Liver (tissue), 9 donors: ENCODE measurements around the gene PHACTR4. TPM values are rescaled to one million over a fixed set of nuclear protein-coding genes. Genes with fewer than 3 reads are reported as not detected.

Experiments
- DNase-seq: peaks from one replicate; pipeline ENCODE4 v3.0.0-alpha.2; 2017; ENCODE audit warnings: low spot score
- H3K27ac ChIP-seq, 2 donors: one replicate each; pipeline ENCODE4 v1.7.0; 2013; ENCODE audit warnings: inconsistent platforms in 2 of 2, low read length in 2 of 2, control low read depth in 1 of 2, low read depth in 1 of 2, mild to moderate bottlenecking in 1 of 2
- H3K27me3 ChIP-seq, 4 donors: one replicate each; pipeline versions ENCODE4 v1.6.1 to v1.7.0; 2013; ENCODE audit warnings: low read length in 3 of 4, inconsistent platforms in 1 of 4, mild to moderate bottlenecking in 1 of 4, moderate library complexity in 1 of 4; ENCODE audit not compliant: control insufficient read depth in 4 of 4, insufficient read depth in 4 of 4
- H3K36me3 ChIP-seq, 4 donors: one replicate each; pipeline versions ENCODE4 v1.6.1 to v1.7.0; 2013; ENCODE audit warnings: low read length in 3 of 4, mild to moderate bottlenecking in 3 of 4, low read depth in 1 of 4, moderate library complexity in 1 of 4; ENCODE audit not compliant: control insufficient read depth in 4 of 4, insufficient read depth in 3 of 4
- H3K4me1 ChIP-seq, 4 donors: one replicate each; pipeline versions ENCODE4 v1.6.1 to v1.7.0; 2013; ENCODE audit warnings: low read length in 3 of 4, mild to moderate bottlenecking in 3 of 4, moderate library complexity in 1 of 4; ENCODE audit not compliant: control insufficient read depth in 4 of 4, insufficient read depth in 4 of 4
- H3K4me3 ChIP-seq, 3 donors: one replicate each; pipeline versions ENCODE4 v1.6.1 to v1.7.0; 2013; ENCODE audit warnings: low read length in 3 of 3, control low read depth in 1 of 3, low read depth in 1 of 3, mild to moderate bottlenecking in 1 of 3
- H3K9ac ChIP-seq, 2 donors: one replicate each; pipeline ENCODE4 v1.7.0; 2013; ENCODE audit warnings: low read length in 2 of 2, mild to moderate bottlenecking in 2 of 2, moderate library complexity in 2 of 2, control low read depth in 1 of 2, low read depth in 1 of 2
- H3K9me3 ChIP-seq, 4 donors: one replicate each; pipeline versions ENCODE4 v1.6.1 to v1.7.0; 2013; ENCODE audit warnings: low read length in 3 of 4; ENCODE audit not compliant: control insufficient read depth in 4 of 4
- CTCF ChIP-seq: fragments of 150-350 bp; IDR thresholded peaks from 2 replicates; pipeline ENCODE4 v1.5.1; 2017; ENCODE audit warnings: improper control_type of control experiment, low read depth, low read length; ENCODE audit not compliant: missing input control
- EGR1 ChIP-seq, 2 donors: IDR thresholded peaks; 2 replicates each; pipeline ENCODE4 v1.6.1; 2016 to 2018; ENCODE audit warnings: antibody characterized with exemption in 2 of 2, low read depth in 2 of 2
- FOXA1 ChIP-seq: IDR thresholded peaks from 2 replicates; pipeline ENCODE4 v1.6.1; 2016; ENCODE audit warnings: antibody characterized with exemption
- FOXA2 ChIP-seq: IDR thresholded peaks from 2 replicates; pipeline ENCODE4 v1.6.1; 2016; ENCODE audit warnings: antibody characterized with exemption
- GABPA ChIP-seq, 2 donors: IDR thresholded peaks in 1 of 2; conservative IDR thresholded peaks in 1 of 2; 2 replicates each; pipeline ENCODE4 v1.6.1; 2016; ENCODE audit warnings: antibody characterized with exemption in 2 of 2, mild to moderate bottlenecking in 1 of 2, moderate library complexity in 1 of 2
- HNF4A ChIP-seq, 2 donors: conservative IDR thresholded peaks; 2 replicates each; pipeline ENCODE4 v1.6.1; 2016; ENCODE audit warnings: antibody characterized with exemption in 2 of 2, mild to moderate bottlenecking in 2 of 2
- HNF4G ChIP-seq: IDR thresholded peaks from 2 replicates; pipeline ENCODE4 v1.6.1; 2016; ENCODE audit warnings: antibody characterized with exemption
- JUND ChIP-seq, 2 donors: IDR thresholded peaks; 2 replicates each; pipeline ENCODE4 v1.6.1; 2016; ENCODE audit warnings: antibody characterized with exemption in 2 of 2
- NR2F2 ChIP-seq: IDR thresholded peaks from 2 replicates; pipeline ENCODE4 v1.6.1; 2016; ENCODE audit warnings: antibody characterized with exemption
- RAD21 ChIP-seq, 2 donors: IDR thresholded peaks; 2 replicates each; pipeline ENCODE4 v1.6.1; 2016; ENCODE audit warnings: antibody characterized with exemption in 2 of 2, mild to moderate bottlenecking in 2 of 2
- RXRA ChIP-seq, 2 donors: IDR thresholded peaks; 2 replicates each; pipeline ENCODE4 v1.6.1; 2017 to 2018; ENCODE audit warnings: antibody characterized with exemption in 2 of 2, mild to moderate bottlenecking in 1 of 2
- SP1 ChIP-seq: IDR thresholded peaks from 2 replicates; pipeline ENCODE4 v1.6.1; 2018; ENCODE audit warnings: antibody characterized with exemption, mild to moderate bottlenecking
- TAF1 ChIP-seq: conservative IDR thresholded peaks from 2 replicates; pipeline ENCODE4 v1.6.1; 2016; ENCODE audit warnings: antibody characterized with exemption, mild to moderate bottlenecking
- YY1 ChIP-seq: IDR thresholded peaks from 2 replicates; pipeline ENCODE4 v1.6.1; 2016; ENCODE audit warnings: antibody characterized with exemption, mild to moderate bottlenecking
- ZBTB33 ChIP-seq: IDR thresholded peaks from 2 replicates; pipeline ENCODE4 v1.6.1; 2016; ENCODE audit warnings: antibody characterized with exemption
- WGBS: extraction: QIAGEN DNeasy Blood & Tissue Kit; methylation state at CpG from one replicate; pipeline ENCODE4 v1.1.7; 2013; 5-methylcytosine and 5-hydroxymethylcytosine counted together
- polyA plus RNA-seq, 2 donors: library from polyadenylated mRNA; stranded (reverse) in 1 of 2; unstranded in 1 of 2; fragments of 200-250 nt in 1 of 2; fragments of >200 nt in 1 of 2; fragmentation: Nextera tagmentation in 1 of 2; extraction: Ambion mirVana in 1 of 2; gene quantifications; one replicate each; pipeline versions ENCODE4 v1.2.1 to v1.2.3, GENCODE V29; 2013 to 2015
- total RNA-seq, 2 donors: library from RNA; depleted of rRNA; stranded (reverse); fragments of >200 nt; gene quantifications; one replicate each; pipeline ENCODE4 v1.2.3, GENCODE V29; 2014
- TF ChIP-seq, protein P1 (sequence below): IDR thresholded peaks from 2 replicates; pipeline ENCODE4 v1.6.1; 2016; ENCODE audit warnings: antibody characterized with exemption
- TF ChIP-seq, protein P2 (sequence below): IDR thresholded peaks from 2 replicates; pipeline ENCODE4 v1.6.1; 2016; ENCODE audit warnings: antibody characterized with exemption
- TF ChIP-seq, protein P3 (sequence below): IDR thresholded peaks from 2 replicates; pipeline ENCODE4 v1.6.1; 2016; ENCODE audit warnings: antibody characterized with exemption, mild to moderate bottlenecking
- donor health status: healthy.
- donor health status: healthy.
- donor health status: healthy.
- donor health status: healthy.
- donor health status: healthy.

PHACTR4 gene
- total and polyA plus RNA-seq, 4 donors = 8.9 to 22.6 (median 10.8) TPM

DNA sequence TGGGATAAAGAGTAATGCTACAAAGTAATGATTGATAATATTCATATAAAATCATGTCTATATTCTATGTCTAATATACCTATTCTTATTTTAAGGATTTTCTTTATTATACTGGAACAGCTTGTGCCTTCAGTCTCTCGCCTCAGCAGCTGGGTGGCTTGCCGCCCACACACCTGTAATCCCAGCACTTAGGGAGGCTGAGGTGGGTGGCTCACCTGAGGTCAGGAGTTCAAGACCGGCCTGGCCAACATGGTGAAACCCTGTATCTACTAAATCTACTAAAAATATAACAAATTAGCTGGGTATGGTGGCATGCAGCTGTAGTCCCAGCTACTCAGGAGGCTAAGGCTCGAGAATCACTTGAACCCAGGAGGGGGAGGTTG lies 175.7 kb downstream of the PHACTR4 start:
- Histone ChIP-seq H3K4me1 (no peaks in the 10 kb centered on the region), H3K4me3 (no peak overlapping the region), H3K9ac (no peak overlapping the region), H3K27me3 (no peaks in the 10 kb centered on the region), H3K36me3 (no peaks in the 10 kb centered on the region), H3K9me3 (no peaks in the 10 kb centered on the region), H3K27ac (no peak overlapping the region)
- no peak for TF ChIP-seq FOXA2
- TF ChIP-seq FOXA1 = no peak
- no peak for TF ChIP-seq RXRA (IDR thresholded peaks at IDR 0.05)
- no peak for TF ChIP-seq JUND (IDR thresholded peaks at IDR 0.05)
- no peak for TF ChIP-seq GABPA (IDR thresholded peaks at IDR 0.05 in 1 of 2, conservative IDR thresholded peaks at IDR 0.05 in 1 of 2)
- no peak for TF ChIP-seq NR2F2
- no peak for TF ChIP-seq YY1
- TF ChIP-seq, protein P1, sequence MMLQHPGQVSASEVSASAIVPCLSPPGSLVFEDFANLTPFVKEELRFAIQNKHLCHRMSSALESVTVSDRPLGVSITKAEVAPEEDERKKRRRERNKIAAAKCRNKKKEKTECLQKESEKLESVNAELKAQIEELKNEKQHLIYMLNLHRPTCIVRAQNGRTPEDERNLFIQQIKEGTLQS = no peak
- no peak for TF ChIP-seq SP1
- TF ChIP-seq TAF1 = no peak
- TF ChIP-seq HNF4A (conservative IDR thresholded peaks at IDR 0.05) = no peak
- TF ChIP-seq, protein P2, sequence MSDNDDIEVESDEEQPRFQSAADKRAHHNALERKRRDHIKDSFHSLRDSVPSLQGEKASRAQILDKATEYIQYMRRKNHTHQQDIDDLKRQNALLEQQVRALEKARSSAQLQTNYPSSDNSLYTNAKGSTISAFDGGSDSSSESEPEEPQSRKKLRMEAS = no peak
- TF ChIP-seq, protein P3, sequence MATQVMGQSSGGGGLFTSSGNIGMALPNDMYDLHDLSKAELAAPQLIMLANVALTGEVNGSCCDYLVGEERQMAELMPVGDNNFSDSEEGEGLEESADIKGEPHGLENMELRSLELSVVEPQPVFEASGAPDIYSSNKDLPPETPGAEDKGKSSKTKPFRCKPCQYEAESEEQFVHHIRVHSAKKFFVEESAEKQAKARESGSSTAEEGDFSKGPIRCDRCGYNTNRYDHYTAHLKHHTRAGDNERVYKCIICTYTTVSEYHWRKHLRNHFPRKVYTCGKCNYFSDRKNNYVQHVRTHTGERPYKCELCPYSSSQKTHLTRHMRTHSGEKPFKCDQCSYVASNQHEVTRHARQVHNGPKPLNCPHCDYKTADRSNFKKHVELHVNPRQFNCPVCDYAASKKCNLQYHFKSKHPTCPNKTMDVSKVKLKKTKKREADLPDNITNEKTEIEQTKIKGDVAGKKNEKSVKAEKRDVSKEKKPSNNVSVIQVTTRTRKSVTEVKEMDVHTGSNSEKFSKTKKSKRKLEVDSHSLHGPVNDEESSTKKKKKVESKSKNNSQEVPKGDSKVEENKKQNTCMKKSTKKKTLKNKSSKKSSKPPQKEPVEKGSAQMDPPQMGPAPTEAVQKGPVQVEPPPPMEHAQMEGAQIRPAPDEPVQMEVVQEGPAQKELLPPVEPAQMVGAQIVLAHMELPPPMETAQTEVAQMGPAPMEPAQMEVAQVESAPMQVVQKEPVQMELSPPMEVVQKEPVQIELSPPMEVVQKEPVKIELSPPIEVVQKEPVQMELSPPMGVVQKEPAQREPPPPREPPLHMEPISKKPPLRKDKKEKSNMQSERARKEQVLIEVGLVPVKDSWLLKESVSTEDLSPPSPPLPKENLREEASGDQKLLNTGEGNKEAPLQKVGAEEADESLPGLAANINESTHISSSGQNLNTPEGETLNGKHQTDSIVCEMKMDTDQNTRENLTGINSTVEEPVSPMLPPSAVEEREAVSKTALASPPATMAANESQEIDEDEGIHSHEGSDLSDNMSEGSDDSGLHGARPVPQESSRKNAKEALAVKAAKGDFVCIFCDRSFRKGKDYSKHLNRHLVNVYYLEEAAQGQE = no peak
- no peak for TF ChIP-seq RAD21 (IDR thresholded peaks at IDR 0.05)
- no peak for TF ChIP-seq HNF4G
- no peak for TF ChIP-seq EGR1 (IDR thresholded peaks at IDR 0.05; ENCODE audit: low read depth in 2 of 2)
- TF ChIP-seq ZBTB33 = no peak
- no peak for TF ChIP-seq CTCF
- DNase-seq = no peak
- 95% methylated on average over 4 of the region's 4 CpGs for WGBS
